Measurements from ENCODE around the gene TRMT5. TPM values are rescaled to one million over a fixed set of nuclear protein-coding genes. Genes with fewer than 3 reads are reported as not detected.

The TRMT5 gene
- total and polyA plus RNA-seq, 10 of the 15 experiments (the other 5 are each of a cell fraction or from before 2014, with no cell fraction given), result 6.6 to 13.1 (median 9.4) TPM

GRCh38 chr14:60973070-60973469, 7.8 kb downstream of the TRMT5 start:
- ChIA-PET RAD21 (ENCODE audit: unreplicated experiment) (no interaction called here), SMC1A (ENCODE audit: uncharacterized antibody, unreplicated experiment) (no interaction called here), CTCF (no interaction called here), POLR2A (no interaction called here)
- 96% methylated on average over 3 of the region's 3 CpGs for WGBS (ENCODE audit: insufficient coverage, insufficient replicate concordance, low lambda C conversion rate, missing lambda C conversion rate)
- no peak for FAIRE-seq
- intact Hi-C loops (cut with micrococcal nuclease; ENCODE audit: unreplicated experiment) (no loop called here), in situ Hi-C loops (cut with MboI) (no loop called here)
- Histone ChIP-seq H3K4me2 (ENCODE audit: control insufficient read depth, insufficient read depth) (no peak overlapping the region), H3K4me3 (no peak overlapping the region), H3K36me3 (ENCODE audit: control insufficient read depth in 2 of 2, insufficient read depth in 2 of 2, low read length in 1 of 2) (peaks cover 0 to 2% of the 10 kb centered on the region in 2 experiments; a peak in 1 of 4 replicates), H3K9me3 (replicated peaks; ENCODE audit: control insufficient read depth, insufficient read depth, low read length) (no peaks in the 10 kb centered on the region), H3K4me1 (ENCODE audit: control insufficient read depth, insufficient read depth, low read length) (no peaks in the 10 kb centered on the region), H3K79me2 (ENCODE audit: control insufficient read depth, insufficient read depth, low read length) (no peaks in the 10 kb centered on the region), H3K9ac (ENCODE audit: control insufficient read depth, insufficient read depth, low read length) (no peak overlapping the region), H3K27me3 (replicated peaks in 1 of 2; ENCODE audit: control insufficient read depth in 2 of 2, insufficient read depth in 2 of 2, low read length in 1 of 2) (no peaks in the 10 kb centered on the region), H3K27ac (ENCODE audit: control insufficient read depth, insufficient read depth) (no peak overlapping the region), H2AFZ (ENCODE audit: control insufficient read depth, low read depth, low read length) (no peak overlapping the region), H4K20me1 (ENCODE audit: control insufficient read depth, insufficient read depth) (no peaks in the 10 kb centered on the region)
- BruUV-seq (replicated peaks), result no TSS peak
- no peak for ATAC-seq
- no peak for DNase-seq (ENCODE audit: low read depth, low spot score)
- TF ChIP-seq KDM1A (IDR thresholded peaks at IDR 0.05; ENCODE audit: borderline replicate concordance) (no peak), RCOR1 (conservative IDR thresholded peaks at IDR 0.05; ENCODE audit: low read depth, low read length) (no peak), PML (IDR thresholded peaks at IDR 0.05; ENCODE audit: low read length) (no peak), HSF1 (IDR thresholded peaks at IDR 0.05; ENCODE audit: low read depth, low read length) (no peak)

GRCh38 chr14:60972295-60972694, 8.6 kb downstream of the TRMT5 start:
- ATAC-seq (no peak), DNase-seq (ENCODE audit: low read depth, low spot score) (no peak), FAIRE-seq (no peak)
- intact Hi-C loops (cut with micrococcal nuclease; ENCODE audit: unreplicated experiment) (no loop called here), in situ Hi-C loops (cut with MboI) (no loop called here)
- H3K9me3 ChIP-seq (replicated peaks; ENCODE audit: control insufficient read depth, insufficient read depth, low read length), result no peaks in the 10 kb centered on the region
- H3K9ac ChIP-seq (ENCODE audit: control insufficient read depth, insufficient read depth, low read length), result no peak overlapping the region
- no peak overlapping the region for H3K4me2 ChIP-seq (ENCODE audit: control insufficient read depth, insufficient read depth)
- H3K27me3 ChIP-seq (replicated peaks in 1 of 2; ENCODE audit: control insufficient read depth in 2 of 2, insufficient read depth in 2 of 2, low read length in 1 of 2), result no peaks in the 10 kb centered on the region
- H3K4me3 ChIP-seq, result no peak overlapping the region
- TF ChIP-seq ZNF622 (IDR thresholded peaks at IDR 0.05) (no peak), SREBF1 (IDR thresholded peaks at IDR 0.05; ENCODE audit: low read length) (no peak), SP1 (IDR thresholded peaks at IDR 0.05; ENCODE audit: low read depth, low read length) (no peak), ZBED1 (IDR thresholded peaks at IDR 0.05; ENCODE audit: borderline replicate concordance) (no peak), ATF2 (IDR thresholded peaks at IDR 0.05; ENCODE audit: low read length) (no peak), YY1 (IDR thresholded peaks at IDR 0.05; ENCODE audit: low read depth, low read length) (no peak)
- H2AFZ ChIP-seq (ENCODE audit: control insufficient read depth, low read depth, low read length), result no peak overlapping the region
- H4K20me1 ChIP-seq (ENCODE audit: control insufficient read depth, insufficient read depth), result no peaks in the 10 kb centered on the region
- ChIA-PET CTCF (no interaction called here), SMC1A (ENCODE audit: uncharacterized antibody, unreplicated experiment) (no interaction called here), RAD21 (ENCODE audit: unreplicated experiment) (no interaction called here), POLR2A (no interaction called here)
- no peaks in the 10 kb centered on the region for H3K4me1 ChIP-seq (ENCODE audit: control insufficient read depth, insufficient read depth, low read length)
- BruUV-seq (replicated peaks), result no TSS peak
- 97% methylated on average over 14 of the region's 15 CpGs for WGBS (ENCODE audit: insufficient coverage, insufficient replicate concordance, low lambda C conversion rate, missing lambda C conversion rate)
- peaks cover 0 to 2% of the 10 kb centered on the region in 2 experiments; a peak in 1 of 4 replicates for H3K36me3 ChIP-seq (ENCODE audit: control insufficient read depth in 2 of 2, insufficient read depth in 2 of 2, low read length in 1 of 2)
- H3K79me2 ChIP-seq (ENCODE audit: control insufficient read depth, insufficient read depth, low read length), result no peaks in the 10 kb centered on the region
- no peak overlapping the region for H3K27ac ChIP-seq (ENCODE audit: control insufficient read depth, insufficient read depth)

All from GM12878 (cell line).